B cell (primary cell): ENCODE measurements around the gene ING5.

Experiments
- EZH2 ChIP-seq: IDR thresholded peaks from 2 replicates; pipeline ENCODE4 v1.6.1; 2012; ENCODE audit warnings: borderline replicate concordance, low read depth, mild to moderate bottlenecking, moderate library complexity, low read length; ENCODE audit not compliant: insufficient read depth, poor library complexity, severe bottlenecking
- TF ChIP-seq, protein P1 (sequence below): fragments of 200-600 bp; IDR thresholded peaks from one replicate; pipeline ENCODE4 v1.8.0; 2022; ENCODE audit warnings: antibody characterized with exemption, mild to moderate bottlenecking

DNA sequence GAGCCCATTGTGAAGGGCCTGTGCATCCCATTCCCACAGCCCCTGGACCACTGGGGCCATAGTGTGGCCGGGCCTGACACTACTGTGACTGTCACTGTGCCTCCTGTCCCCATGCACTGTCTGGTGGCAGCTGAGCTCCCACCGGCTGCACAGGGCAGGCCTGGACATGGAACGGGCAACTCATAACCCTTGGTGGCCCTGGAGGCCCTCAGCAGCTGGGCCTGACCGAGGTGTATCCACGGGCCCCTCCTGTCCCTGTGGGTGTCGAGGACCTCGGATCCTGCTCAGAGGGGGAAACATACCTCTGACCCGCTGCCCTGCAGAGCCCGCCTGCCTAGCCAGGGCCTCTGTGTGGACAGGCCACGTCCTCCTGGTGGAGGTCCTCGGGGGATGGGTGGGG lies 67.0 kb downstream of the ING5 start:
- TF ChIP-seq, protein P1, sequence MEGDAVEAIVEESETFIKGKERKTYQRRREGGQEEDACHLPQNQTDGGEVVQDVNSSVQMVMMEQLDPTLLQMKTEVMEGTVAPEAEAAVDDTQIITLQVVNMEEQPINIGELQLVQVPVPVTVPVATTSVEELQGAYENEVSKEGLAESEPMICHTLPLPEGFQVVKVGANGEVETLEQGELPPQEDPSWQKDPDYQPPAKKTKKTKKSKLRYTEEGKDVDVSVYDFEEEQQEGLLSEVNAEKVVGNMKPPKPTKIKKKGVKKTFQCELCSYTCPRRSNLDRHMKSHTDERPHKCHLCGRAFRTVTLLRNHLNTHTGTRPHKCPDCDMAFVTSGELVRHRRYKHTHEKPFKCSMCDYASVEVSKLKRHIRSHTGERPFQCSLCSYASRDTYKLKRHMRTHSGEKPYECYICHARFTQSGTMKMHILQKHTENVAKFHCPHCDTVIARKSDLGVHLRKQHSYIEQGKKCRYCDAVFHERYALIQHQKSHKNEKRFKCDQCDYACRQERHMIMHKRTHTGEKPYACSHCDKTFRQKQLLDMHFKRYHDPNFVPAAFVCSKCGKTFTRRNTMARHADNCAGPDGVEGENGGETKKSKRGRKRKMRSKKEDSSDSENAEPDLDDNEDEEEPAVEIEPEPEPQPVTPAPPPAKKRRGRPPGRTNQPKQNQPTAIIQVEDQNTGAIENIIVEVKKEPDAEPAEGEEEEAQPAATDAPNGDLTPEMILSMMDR: no peak
- TF ChIP-seq EZH2: no peak
